NCI-H1417 treated with DMSO at 0.1 percent for 48 hours (cell line): Measurements from ENCODE around the gene HPD.
A peak's percentile ranks its signal among the peaks of the same experiment; 100 is the strongest.
"Not testable (repeated sequence)": the region's sequence is repeated elsewhere in the genome, so short reads cannot be mapped to it uniquely, and the experiment has no call there.

Experiments
- DNase-seq: peaks from one replicate; lab custom pipeline; 2025; lab: John Stamatoyannopoulos, UW

HPD gene

DNA sequence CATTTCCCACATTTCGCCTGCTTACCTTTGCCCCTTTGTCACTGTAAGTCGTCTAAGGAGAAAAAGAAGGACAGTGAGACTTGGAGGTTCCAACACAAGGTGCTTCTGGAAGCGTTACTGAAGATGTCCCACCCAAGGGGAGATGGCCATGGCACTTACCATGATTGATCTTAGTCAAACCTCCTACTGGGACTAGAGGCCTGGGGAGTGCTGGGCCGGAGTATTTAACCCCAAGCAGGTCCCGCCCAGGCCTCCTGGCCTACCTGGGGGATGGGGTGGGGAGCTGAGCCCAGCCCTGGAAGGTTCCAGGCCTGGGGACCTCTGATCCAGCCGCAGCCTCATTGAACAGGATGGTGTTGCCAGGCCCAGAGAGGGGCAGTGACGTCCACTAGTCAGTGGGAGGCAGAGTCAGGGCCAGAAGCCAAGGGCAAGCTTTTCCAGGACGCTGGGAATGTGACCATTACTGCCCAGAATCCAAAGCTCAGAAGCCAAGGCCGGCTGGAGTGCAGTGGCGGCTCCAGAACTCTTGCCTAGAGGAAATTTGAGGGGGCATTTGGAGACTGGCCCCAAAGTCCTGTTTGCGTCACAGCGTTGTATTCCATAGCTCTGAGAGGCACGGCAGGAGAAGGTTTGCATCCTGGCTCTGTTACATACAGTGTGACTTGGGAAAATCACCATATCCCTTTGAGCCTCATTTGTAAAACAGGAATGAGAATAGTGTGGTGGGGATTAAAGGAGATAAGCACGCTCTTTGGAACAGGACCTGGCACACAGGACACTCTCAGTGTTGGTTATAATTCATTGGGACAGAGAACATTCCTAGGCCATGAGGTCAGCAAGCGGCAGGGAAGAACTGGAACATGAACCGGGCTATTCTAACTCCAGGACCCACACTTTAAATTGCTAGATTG is at the start of gene HPD:
HPD (minus strand) TSS at position 198 of the 911 bp plus-strand sequence; CDS start at position 162, 36 bp downstream.
- DNase-seq: no peak

DNA sequence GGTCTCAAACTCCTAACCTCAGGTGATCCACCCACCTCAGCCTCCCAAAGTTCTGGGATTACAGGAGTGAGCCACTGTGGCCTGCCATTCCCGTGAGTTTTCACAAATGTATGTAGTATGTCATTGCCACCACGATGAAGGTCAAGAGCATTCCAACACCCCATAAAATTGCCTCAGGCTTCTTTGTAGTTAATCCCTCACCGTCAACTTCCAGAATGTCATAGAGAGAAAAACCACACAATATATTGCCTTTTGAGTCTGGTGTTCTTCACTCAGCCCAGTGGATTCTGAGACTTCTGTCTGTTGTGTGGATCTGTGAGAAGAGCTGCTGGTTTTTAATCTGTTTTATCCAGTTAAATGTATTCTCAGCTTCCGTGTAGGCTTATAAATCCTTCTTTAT is 47.1 kb upstream of the HPD start:
- no peak for DNase-seq

DNA sequence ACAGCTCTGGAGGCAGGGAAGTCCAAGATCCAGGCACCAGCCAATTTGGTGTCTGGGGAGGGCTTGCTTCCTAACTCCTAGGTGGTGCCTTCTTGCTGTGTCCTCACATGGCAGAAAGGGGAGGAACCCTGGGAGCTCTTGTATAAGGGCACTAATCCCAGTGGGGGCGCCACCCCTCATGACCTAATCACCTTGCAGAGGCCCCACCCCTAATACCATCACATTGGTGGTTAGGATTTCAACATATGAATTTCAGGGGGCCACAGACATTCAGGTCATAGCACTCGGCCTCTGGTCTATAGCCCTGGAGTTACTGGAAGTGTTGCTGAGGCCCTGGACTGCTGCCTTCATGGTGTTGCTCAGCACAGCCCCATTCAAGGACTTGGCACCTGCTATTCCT is 44.5 kb upstream of the HPD start:
- DNase-seq: no peak

DNA sequence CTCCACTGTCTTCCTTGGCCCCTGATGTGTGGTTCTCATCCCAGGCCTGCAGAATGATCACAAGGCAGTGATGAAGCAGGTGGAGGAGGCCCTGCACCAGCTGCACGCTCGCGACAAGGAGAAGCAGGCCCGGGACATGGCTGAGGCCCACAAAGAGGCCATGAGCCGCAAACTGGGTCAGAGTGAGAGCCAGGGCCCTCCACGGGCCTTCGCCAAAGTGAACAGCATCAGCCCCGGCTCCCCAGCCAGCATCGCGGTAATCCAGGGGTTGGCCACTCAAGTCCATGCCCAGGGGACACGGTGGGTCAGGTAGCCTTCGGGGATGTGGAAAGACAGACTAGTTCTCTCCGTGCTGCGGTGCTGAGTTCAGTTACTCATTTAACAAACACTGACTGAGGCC is 40.9 kb upstream of the HPD start:
- DNase-seq: no peak

DNA sequence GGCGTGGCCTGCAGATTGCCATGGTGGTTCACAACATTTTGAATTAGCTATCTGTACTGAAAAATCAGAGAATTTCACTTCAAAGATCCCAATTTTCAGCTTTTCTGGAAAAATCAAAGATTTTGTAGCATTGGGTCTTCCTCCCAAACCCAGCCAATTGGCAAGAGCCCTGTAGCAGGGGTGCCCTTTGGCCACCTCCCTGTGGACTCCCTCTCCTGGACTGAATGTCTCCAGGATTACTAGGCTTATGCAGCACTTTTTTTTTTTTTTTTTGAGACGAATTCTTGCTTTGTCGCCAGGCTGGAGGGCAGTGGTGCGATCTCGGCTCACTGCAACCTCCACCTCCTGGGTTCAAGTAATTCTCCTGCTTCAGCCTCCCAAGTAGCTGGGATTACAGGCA is 39.6 kb upstream of the HPD start:
- DNase-seq: no peak

DNA sequence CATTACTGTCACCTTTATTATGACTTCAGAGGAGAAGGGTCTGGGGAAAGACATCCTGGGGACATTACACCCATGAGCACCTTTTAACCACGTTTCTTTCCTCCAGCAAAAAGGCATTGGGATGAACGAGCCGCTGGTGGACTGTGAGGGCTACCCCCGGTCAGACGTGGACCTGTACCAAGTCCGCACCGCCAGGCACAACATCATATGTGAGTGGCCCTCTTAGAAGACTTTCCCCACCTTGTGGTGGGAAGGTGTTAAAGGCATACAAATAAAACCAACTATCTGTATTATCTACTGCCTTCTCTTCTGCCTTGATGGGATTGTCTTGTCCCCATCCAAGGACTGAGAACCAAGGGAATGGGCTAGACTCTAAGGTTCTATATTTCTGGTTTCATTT is 36.0 kb upstream of the HPD start:
- DNase-seq: no peak

DNA sequence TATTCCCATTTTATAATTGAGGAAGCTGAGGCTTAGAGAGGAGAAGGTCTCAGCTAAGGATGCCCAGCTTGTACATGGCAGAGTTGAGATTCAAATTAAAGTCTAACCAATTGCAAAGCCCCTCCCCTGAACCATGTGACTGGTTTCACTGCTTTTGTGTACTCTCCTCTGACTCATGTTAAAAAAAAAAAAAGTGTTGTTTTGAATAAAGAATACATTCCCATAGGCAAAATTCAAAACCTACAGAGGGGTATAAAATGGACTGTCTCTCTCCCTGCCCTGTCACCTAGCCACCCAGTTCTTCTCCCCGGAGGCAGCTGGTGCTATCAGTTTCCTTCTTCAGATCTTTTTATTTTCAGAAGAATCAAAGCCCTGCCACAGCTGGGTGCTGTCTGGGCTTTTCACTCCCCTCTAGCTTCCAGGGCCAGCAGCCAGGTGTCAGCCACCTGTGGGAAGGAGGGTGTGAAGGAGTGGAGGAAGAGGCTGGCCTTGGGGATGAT is 35.4 kb upstream of the HPD start:
- no peak for DNase-seq

DNA sequence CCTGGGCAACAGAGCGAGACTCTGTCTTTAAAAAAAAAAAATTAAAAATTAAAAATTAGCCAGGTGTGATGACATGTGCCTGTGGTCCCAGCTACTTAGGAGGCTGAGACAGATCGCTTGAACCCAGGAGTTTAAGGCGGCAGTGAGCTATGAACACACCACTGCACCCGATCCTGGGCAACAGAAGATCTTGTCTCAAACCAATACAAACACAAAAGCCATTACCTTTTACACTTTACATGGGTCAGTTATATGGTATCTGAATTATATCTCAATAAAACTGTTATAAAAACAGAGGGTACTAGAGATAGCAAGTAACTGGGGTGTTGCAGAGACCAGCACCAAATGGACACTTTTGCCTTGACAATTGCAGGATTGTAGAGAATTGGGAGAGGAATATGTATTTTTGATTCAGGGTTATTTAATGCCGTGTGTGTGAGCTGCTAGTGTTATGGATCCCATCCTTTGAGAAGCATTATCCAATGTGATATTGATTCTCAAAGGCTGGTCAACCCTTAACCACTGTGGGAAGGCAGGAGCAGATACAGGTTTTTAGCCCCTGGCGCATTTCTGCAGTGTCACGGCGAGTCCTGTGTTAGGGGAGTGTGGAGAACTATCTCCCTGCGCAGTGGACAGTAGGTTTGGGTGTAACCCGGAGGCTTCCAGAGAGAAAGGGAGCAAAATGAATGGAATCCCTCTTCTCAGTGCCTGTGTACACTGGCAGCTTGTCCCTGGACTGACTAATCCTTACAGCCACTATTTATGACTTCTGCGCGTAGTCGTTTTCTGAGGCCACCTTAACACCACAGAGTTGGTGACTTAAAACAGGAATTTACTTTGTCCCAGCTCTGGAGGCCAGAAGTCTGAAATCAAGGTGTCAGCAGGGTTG is 34.3 kb upstream of the HPD start:
- no peak for DNase-seq

DNA sequence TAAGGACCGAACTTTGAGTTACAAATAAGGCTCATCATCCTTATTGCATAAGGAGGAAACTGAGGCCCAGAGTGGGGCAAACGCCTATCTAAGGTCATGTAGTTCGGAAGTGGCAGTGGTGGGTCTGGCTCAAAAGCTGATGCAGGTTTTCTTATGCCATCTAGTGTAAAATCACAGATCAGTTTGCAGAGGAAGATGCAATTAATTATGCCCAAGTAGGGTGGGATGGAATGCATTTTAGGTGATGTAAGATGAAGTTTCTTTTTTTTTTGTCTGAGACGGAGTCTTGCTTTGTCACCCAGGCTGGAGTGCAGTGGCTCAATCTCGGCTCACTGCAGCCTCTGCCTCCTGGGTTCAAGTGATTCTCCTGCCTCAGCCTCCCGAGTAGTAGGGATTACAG is 31.0 kb upstream of the HPD start:
- DNase-seq: not testable (repeated sequence)

DNA sequence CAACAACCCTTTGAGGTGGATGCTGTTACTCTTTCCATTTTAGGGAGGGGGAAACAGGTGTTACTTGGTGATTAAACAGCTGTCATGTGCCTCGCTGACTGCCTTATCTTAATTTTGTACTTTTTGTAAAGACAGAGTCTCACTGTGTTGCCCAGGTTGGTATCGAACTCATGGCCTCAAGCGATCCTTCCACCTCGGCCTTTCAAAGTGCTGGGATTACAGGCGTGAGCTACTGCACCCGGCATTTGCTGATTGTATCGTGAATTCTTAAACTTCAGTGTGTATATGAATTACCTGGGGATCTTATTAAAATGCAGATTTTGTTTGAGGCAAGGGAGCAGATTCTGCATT is 30.6 kb upstream of the HPD start:
- DNase-seq: no peak

DNA sequence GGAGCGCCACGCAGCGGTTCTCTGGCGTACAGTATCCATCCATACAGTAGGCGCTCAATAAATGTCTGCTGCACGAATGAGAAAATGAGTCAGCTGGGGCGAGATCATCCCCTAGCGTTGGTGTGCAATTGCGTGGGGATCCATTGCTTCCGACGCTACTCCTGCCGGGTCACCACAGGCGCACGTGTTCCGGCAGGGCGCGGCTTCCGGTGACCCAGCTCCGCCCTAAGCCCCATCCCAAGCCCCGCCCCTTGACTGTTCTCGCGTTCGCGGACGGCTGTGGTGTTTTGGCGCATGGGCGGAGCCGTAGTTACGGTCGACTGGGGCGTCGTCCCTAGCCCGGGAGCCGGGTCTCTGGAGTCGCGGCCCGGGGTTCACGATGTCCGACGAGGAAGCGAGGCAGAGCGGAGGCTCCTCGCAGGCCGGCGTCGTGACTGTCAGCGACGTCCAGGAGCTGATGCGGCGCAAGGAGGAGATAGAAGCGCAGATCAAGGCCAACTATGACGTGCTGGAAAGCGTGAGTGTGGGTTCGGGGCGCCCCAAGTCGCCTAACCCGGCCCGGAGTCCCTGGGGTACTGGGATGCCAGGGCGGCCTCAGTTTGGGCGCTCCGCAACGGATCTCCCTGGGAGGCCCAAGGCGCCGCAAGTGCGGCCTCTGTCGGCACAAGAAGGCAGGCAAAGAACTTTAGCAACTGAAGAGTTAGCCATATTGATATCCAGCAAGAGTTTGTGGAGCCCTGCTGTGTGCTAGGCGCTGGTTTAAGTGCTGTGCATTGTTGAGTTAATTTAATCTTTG is 30.0 kb upstream of the HPD start, which contains the start of gene PSMD9:
PSMD9 (plus strand) TSS at position 313 of the 796 bp plus-strand sequence; CDS start at position 380, 67 bp downstream.
- DNase-seq: peak; percentile 95

DNA sequence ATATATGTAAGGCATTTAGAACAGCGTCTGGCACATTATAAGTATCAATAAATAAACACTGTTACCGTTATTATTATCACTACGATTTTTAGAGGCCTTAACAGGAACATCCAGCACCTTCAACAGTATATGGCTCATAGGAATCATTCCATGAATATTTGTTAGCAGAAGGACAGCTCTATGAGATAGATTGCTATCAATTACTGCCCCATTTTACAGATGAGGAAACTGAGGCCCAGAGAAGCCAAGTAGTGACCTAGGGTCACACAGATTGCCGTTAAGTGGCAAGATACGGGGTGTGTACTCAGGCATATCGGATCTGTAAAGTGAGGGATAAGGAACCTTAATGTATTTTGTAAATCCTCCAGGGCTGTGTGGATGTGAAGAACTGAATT is 29.4 kb upstream of the HPD start:
- DNase-seq: no peak

DNA sequence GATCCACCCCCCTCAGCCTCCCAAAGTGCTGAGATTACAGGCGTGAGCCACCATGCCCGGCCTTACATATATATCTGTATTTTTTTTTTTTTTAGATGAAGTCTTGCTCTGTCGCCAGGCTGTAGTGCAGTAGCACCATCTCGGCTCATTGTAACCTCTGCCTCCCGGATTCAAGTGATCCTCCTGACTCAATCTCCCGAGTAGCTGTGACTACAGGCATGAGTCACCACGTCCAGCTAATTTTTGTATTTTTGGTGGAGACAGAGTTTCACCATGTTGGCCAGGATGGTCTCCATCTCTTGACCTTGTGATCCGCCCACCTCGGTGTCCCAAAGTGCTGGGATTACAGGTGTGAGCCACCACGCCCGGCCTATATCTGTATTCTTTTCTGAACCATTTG is 26.5 kb upstream of the HPD start:
- DNase-seq: not testable (repeated sequence)

DNA sequence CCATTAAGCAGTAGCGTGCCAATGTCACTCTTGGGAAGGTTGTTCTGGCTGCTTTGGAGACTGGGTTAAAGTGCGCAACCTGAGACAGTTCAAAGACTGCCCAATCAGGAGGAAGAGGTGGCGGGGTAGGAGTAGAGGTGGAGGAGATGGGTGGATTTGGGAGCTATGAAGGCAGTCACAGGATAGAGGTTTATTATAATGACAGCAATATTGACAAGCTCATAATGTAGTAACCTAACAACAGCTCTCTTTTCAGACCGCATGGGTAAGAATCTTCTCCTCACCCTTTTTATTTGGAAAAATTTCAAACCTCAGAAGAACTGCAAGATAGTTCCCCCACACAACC is 24.6 kb upstream of the HPD start:
- DNase-seq: no peak

DNA sequence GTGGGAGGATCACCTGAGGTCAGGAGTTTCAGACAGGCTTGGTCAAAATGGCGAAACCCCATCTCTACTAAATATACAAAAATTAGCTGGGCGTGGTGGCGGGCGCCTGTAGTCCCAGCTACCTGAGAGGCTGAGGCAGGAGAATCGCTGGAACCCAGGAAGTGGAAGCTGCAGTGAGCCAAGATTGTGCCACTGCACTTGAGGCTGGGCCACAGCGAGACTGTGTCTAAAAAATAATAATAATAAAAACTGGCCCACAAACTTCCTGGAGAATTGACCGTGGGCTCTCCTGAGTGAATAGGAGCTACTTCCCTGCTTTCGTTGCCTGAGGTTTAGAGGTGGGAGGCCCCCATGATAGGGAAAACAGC is 17.4 kb upstream of the HPD start:
- DNase-seq: not testable (repeated sequence)

DNA sequence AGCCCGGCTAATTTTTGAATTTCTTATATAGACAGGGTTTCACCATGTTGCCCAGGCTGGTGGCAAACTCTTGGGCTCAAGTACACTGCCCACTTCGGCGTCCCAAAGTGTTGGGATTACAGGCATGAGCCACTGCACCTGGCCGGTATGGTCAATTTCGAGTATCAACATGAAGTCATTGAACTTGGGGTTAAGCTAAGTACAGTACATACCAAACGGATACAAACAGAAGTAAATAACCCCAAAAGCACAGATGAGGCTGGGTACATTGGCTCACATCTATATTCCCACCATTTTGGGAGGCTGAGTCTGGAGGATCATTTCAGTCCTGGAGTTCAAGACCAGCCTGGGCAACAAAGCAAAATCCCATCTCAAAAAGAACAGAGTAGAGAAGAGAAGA is 16.9 kb upstream of the HPD start:
- no peak for DNase-seq

DNA sequence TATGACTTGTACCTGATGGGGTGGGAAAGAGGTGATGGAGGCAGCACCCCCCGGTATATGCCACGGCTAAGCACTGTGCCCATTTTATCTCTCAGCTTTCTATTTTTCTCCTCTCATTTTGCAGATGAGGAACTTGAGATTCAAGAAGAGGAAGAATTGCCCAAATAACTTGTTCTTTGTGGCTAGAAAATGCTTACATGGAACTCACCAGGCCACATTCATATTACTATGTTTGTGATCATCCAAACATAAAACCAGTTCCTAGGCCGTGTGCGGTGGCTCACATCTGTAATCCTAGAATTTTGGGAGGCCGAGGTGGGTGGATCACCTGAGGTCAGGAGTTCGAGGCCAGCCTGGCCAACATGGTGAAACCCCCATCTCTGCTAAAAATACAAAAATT is 15.4 kb upstream of the HPD start:
- no peak for DNase-seq

DNA sequence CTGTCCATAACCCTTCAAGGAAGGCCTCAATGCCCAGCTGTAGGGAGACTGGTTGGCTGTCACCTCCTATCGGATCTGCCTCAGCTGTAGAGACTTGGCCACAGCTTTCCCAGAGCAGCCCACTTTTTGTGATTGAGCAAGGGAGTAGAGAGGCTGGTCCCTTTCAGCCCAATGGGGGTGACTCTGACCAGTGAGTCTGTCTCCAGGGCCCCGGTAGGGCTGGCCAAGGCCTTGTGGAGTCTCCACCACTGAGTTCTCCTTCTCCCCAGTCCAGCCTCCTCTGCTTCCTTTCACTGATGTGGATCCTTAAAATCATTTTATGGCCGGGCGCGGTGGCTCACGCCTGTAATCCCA is 14.5 kb upstream of the HPD start:
- DNase-seq: no peak

DNA sequence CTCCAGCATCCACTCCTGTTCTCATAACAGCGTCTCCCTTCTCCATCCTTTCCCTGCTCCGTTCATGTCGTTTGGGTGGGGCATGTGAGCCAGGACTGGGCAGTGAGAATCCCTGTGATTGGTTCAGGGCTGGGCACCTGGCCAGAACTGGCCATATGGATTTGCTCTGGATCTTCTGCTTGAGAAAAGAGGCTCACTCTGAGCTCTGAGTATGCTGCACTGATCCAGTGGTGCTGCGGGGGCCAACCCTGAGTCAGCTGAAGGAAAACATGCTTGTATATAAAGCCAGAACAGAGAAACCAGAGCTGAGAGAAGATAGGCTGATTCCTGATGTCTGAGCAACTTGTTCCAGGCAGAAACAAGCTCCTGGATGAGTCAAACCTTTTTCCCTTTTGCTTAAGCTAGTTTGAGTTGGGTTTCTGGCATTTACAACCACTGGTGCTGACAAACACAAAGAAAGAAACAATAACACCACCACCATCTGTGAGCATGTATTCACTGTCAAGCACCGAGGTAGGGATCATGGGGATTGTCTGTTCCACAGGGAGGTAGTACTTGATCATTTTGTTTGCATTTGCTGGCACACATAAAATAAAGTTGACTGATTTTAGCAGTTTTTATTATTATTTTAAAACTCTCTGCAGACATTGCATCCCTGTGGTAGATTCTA is 14.0 kb upstream of the HPD start:
- DNase-seq: no peak

DNA sequence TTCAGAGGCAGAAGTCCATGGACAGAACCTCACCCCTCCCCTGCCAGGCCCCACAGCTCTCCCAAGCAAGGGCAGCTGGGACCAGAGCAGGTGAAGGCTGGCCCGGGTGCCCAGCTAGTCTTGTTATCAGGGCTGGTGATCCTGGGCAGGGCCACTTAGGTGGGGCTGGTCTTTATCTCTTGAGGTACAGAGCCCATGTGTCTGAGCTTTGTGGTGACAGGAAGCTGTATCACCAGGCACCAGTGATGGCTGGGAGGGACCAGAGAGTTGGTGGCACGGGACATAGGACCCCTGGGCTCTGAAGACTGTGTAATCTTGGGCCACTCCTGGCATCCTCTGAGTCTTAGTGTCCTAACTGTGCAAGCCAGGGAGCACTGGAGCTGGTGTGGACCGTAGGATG is 12.8 kb upstream of the HPD start:
- no peak for DNase-seq

DNA sequence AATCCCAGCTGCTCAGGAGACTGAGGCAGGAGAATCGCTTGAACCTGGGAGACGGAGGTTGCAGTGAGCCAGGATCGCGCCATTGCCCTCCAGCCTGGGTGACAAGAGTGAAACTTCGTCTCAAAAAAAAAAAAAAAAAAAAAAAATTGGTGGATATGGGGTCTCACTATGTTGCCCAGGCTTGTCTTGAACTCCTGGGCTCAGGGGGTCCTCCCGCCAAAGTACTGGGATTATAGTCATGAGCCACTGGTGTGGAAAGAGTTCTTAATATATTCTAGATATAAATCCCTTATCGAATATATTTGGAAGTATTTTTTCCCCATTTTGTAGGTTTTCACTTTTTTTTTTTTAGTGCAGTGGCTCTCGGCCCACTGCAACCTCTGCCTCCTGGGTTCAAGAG is 10.6 kb upstream of the HPD start:
- DNase-seq: not testable (repeated sequence)

DNA sequence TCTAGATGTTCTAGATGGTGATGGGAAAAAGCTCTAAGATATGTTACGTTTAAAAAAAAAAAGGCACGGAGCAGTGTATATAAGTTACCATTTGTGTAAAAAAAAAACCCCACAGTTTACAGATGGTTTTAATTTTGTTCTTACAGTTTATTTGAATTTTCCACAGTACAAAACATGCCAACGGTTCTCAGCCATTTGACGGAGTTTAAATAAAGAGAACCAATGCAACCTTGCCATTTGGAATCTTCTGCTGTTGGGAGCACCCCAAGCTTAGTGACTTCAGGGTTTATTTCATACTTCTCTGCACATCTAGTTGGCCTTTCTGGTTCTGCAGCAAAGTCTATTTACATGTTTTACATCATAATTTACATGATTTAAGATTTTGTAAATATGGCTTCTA is 7.7 kb upstream of the HPD start:
- DNase-seq: no peak
